K562 (cell line): ENCODE measurements around the gene CCR7. TPM values are rescaled to one million over a fixed set of nuclear protein-coding genes. Genes with fewer than 3 reads are reported as not detected.

Experiments
- ATF7 ChIP-seq: fragments of 450-650 bp; IDR thresholded peaks from 2 replicates; pipeline ENCODE4 v1.7.1; 2014; ENCODE audit warnings: mild to moderate bottlenecking, moderate library complexity
- CEBPG ChIP-seq, 3 experiments: fragments of 200-800 bp in 1 of 3; sonication (Bioruptor generic) in 1 of 3; sonication (generic) in 1 of 3; formaldehyde crosslinking in 1 of 3; IDR thresholded peaks in 2 of 3; conservative IDR thresholded peaks in 1 of 3; 2 replicates each; pipeline versions ENCODE4 v1.6.1 to v1.8.0; 2016 to 2022; ENCODE audit warnings: missing compliant biosample characterization in 2 of 3, missing genetic modification characterization in 2 of 3, mild to moderate bottlenecking in 1 of 3, missing genetic modification reagents in 1 of 3
- CHD2 ChIP-seq: IDR thresholded peaks from 2 replicates; pipeline ENCODE4 v1.6.1; 2011; ENCODE audit warnings: low read depth, low read length
- E2F6 ChIP-seq, 2 experiments: IDR thresholded peaks; 2 replicates each; pipeline ENCODE4 v1.6.1; 2011; ENCODE audit warnings: borderline replicate concordance in 1 of 2, control low read depth in 1 of 2, low read depth in 1 of 2, low read length in 1 of 2, mild to moderate bottlenecking in 1 of 2, mixed read lengths in 1 of 2, moderate library complexity in 1 of 2; ENCODE audit not compliant: insufficient read depth in 1 of 2, insufficient read length in 1 of 2, poor library complexity in 1 of 2, severe bottlenecking in 1 of 2; ENCODE audit errors: extremely low read depth in 1 of 2
- ETV1 ChIP-seq: fragments of 450-650 bp; conservative IDR thresholded peaks from 2 replicates; pipeline ENCODE4 v1.6.1; 2016; ENCODE audit warnings: missing genetic modification characterization, control low read depth, low read depth, missing compliant biosample characterization
- GABPB1 ChIP-seq: sonication (generic); formaldehyde crosslinking; IDR thresholded peaks from 2 replicates; pipeline ENCODE4 v1.8.0; 2022; ENCODE audit warnings: mild to moderate bottlenecking, missing genetic modification reagents
- HDAC8 ChIP-seq: fragments of 450-650 bp; IDR thresholded peaks from 2 replicates; pipeline ENCODE4 v1.6.1; 2016; ENCODE audit warnings: mild to moderate bottlenecking, missing genetic modification characterization, moderate library complexity, missing compliant biosample characterization
- IRF1 ChIP-seq: sonication (generic); formaldehyde crosslinking; IDR thresholded peaks from 2 replicates; pipeline ENCODE4 v1.8.0; 2022; ENCODE audit warnings: missing genetic modification reagents, mild to moderate bottlenecking, borderline replicate concordance
- LARP7 ChIP-seq: fragments of 450-650 bp; IDR thresholded peaks from 2 replicates; pipeline ENCODE4 v1.6.1; 2016
- MYC ChIP-seq, 2 experiments: fragments of 250-450 bp in 1 of 2; sonication (Bioruptor Pico) in 1 of 2; IDR thresholded peaks; 2 replicates each; pipeline versions ENCODE4 v1.5.1 to v1.6.1; 2012 to 2021; ENCODE audit warnings: low read depth in 2 of 2, borderline replicate concordance in 1 of 2, improper control_type of control experiment in 1 of 2, low read length in 1 of 2, mild to moderate bottlenecking in 1 of 2, moderate library complexity in 1 of 2
- NFIX ChIP-seq: fragments of 250-450 bp; sonication (Bioruptor Pico); IDR thresholded peaks from 2 replicates; pipeline ENCODE4 v1.4.0; 2020; ENCODE audit warnings: low read depth, mild to moderate bottlenecking, moderate library complexity
- NRF1 ChIP-seq, 2 experiments: fragments of 450-650 bp; IDR thresholded peaks in 1 of 2; conservative IDR thresholded peaks in 1 of 2; 2 replicates each; pipeline ENCODE4 v1.6.1; 2014; ENCODE audit warnings: mild to moderate bottlenecking in 2 of 2
- PCBP1 ChIP-seq: fragments of 200-400 bp; formaldehyde crosslinking; IDR thresholded peaks from 2 replicates; pipeline ENCODE4 v1.6.1; 2018; ENCODE audit warnings: mild to moderate bottlenecking, low read depth, low read length; ENCODE audit not compliant: poor library complexity, severe bottlenecking
- POLR3G ChIP-seq: IDR thresholded peaks from 2 replicates; pipeline ENCODE4 v1.6.1; 2011; ENCODE audit not compliant: insufficient read length, insufficient replicate concordance; ENCODE audit errors: extremely low read depth
- RAD21 ChIP-seq, 2 experiments: fragments of 250-450 bp in 1 of 2; fragments of 450-650 bp in 1 of 2; sonication (Bioruptor Pico) in 1 of 2; formaldehyde crosslinking in 1 of 2; IDR thresholded peaks in 1 of 2; conservative IDR thresholded peaks in 1 of 2; 2 replicates each; pipeline versions ENCODE4 v1.4.0 to v1.8.0; 2020 to 2022; ENCODE audit warnings: mild to moderate bottlenecking in 2 of 2, moderate library complexity in 1 of 2
- SMC3 ChIP-seq: conservative IDR thresholded peaks from 2 replicates; pipeline ENCODE4 v1.6.1; 2011; ENCODE audit warnings: low read depth, low read length, improper control_type of control experiment; ENCODE audit not compliant: insufficient read depth
- SREBF2 ChIP-seq: sonication (generic); formaldehyde crosslinking; IDR thresholded peaks from 2 replicates; pipeline ENCODE4 v1.4.0; 2020; ENCODE audit warnings: mild to moderate bottlenecking, missing genetic modification reagents
- SRSF1 ChIP-seq: fragments of 200-400 bp; formaldehyde crosslinking; IDR thresholded peaks from 2 replicates; pipeline ENCODE4 v1.6.1; 2017; ENCODE audit warnings: mild to moderate bottlenecking, low read depth, low read length, moderate library complexity
- ZNF197 ChIP-seq: fragments of 200-800 bp; sonication (Bioruptor generic); IDR thresholded peaks from 2 replicates; pipeline ENCODE4 v1.6.1; 2016; ENCODE audit warnings: low read depth, missing genetic modification characterization, missing compliant biosample characterization
- ZNF311 ChIP-seq: fragments of 250-450 bp; sonication (Bioruptor Pico); IDR thresholded peaks from 2 replicates; pipeline ENCODE4 v1.4.0; 2020; ENCODE audit warnings: mild to moderate bottlenecking, moderate library complexity
- ZNF584 ChIP-seq: fragments of 200-800 bp; sonication (Bioruptor generic); IDR thresholded peaks from 2 replicates; pipeline ENCODE4 v1.6.1; 2016; ENCODE audit warnings: low read depth, mild to moderate bottlenecking, missing genetic modification characterization, missing compliant biosample characterization
- ZNF695 ChIP-seq: fragments of 450-650 bp; formaldehyde crosslinking; IDR thresholded peaks from 2 replicates; pipeline ENCODE4 v1.4.0; 2020; ENCODE audit warnings: mild to moderate bottlenecking, moderate library complexity
- ZNF764 ChIP-seq: fragments of 250-450 bp; sonication (Bioruptor Pico); IDR thresholded peaks from 2 replicates; pipeline ENCODE4 v1.4.0; 2020; ENCODE audit warnings: low read depth, mild to moderate bottlenecking, moderate library complexity
- ZNF766 ChIP-seq: fragments of 200-800 bp; sonication (Bioruptor generic); conservative IDR thresholded peaks from 2 replicates; pipeline ENCODE4 v1.6.1; 2016; ENCODE audit warnings: missing genetic modification characterization, missing compliant biosample characterization
- polyA plus RNA-seq, 8 experiments: library from polyadenylated mRNA; depleted of rRNA in 4 of 8; stranded (reverse) in 5 of 8; unstranded in 3 of 8; fragments of >200 nt; fragmentation: Nextera tagmentation in 2 of 8; fragmentation: Illumina TruSeq in 1 of 8; extraction: Ambion mirVana in 2 of 8; extraction: Trizol in 1 of 8; gene quantifications; 2 replicates each; pipeline versions ENCODE4 v1.2.1 to v1.2.3, GENCODE V29; 2011 to 2014; ENCODE audit warnings: inconsistent platforms in 1 of 8, missing spikeins in 1 of 8
- total RNA-seq, 7 experiments: library from RNA; depleted of rRNA in 6 of 7; stranded (reverse); fragments of >200 nt in 6 of 7; fragmentation: Illumina TruSeq in 2 of 7; extraction: Trizol in 2 of 7; gene quantifications; 2 replicates each; pipeline versions ENCODE4 v1.2.1 to v1.2.3, GENCODE V29; 2011 to 2021; ENCODE audit warnings: low replicate concordance in 1 of 7

Gene CCR7
- total and polyA plus RNA-seq, 9 of the 15 experiments (the other 6 are each of a cell fraction or from before 2014, with no cell fraction given) = 0.14 to 1.4 (median 0.56) TPM

- TF ChIP-seq E2F6 (IDR thresholded peaks at IDR 0.05; ENCODE audit: borderline replicate concordance in 1 of 2, extremely low read depth in 1 of 2, insufficient read depth in 1 of 2, insufficient read length in 1 of 2, low read depth in 1 of 2, low read length in 1 of 2, poor library complexity in 1 of 2, severe bottlenecking in 1 of 2) = no peak
- no peak for TF ChIP-seq SREBF2 (CRISPR knock-in tag)
- no peak for TF ChIP-seq ZNF197 (CRISPR knock-in tag)
- TF ChIP-seq NRF1 (conservative IDR thresholded peaks at IDR 0.05 in 1 of 2, IDR thresholded peaks at IDR 0.05 in 1 of 2) = peak; percentile 33 to 58; a peak in 3 of 4 replicates
- TF ChIP-seq GABPB1 (CRISPR knock-in tag) = peak; percentile 72
- TF ChIP-seq NFIX (CRISPR knock-in tag) = no peak
- peak; percentile 57 for TF ChIP-seq ETV1
- TF ChIP-seq LARP7 = no peak
- no peak for TF ChIP-seq CHD2
- no peak for TF ChIP-seq ZNF584 (CRISPR knock-in tag)
- no peak for TF ChIP-seq PCBP1
- TF ChIP-seq IRF1 (CRISPR knock-in tag) = no peak
- TF ChIP-seq HDAC8 (tag) = no peak
- peak; percentile 88 to 97 for TF ChIP-seq RAD21 (CRISPR knock-in tag; conservative IDR thresholded peaks at IDR 0.05 in 1 of 2, IDR thresholded peaks at IDR 0.05 in 1 of 2)
- 0 out of 2 replicates have a peak, but pooled peaks have one; percentile 45 for TF ChIP-seq ATF7
- TF ChIP-seq SMC3 = peak; percentile 94
- peak; percentile 36; the same call in 1 of the 2 replicates for TF ChIP-seq MYC (IDR thresholded peaks at IDR 0.05; ENCODE audit: low read depth, low read length)
- TF ChIP-seq MYC (CRISPR knock-in tag; IDR thresholded peaks at IDR 0.05; ENCODE audit: borderline replicate concordance, low read depth) = no peak
- peak; percentile 52; the same call in 1 of the 2 replicates for TF ChIP-seq ZNF764 (CRISPR knock-in tag)
- TF ChIP-seq SRSF1 = no peak
- no peak for TF ChIP-seq POLR3G
- no peak for TF ChIP-seq ZNF766 (CRISPR knock-in tag)
- no peak for TF ChIP-seq ZNF311 (CRISPR knock-in tag)
- no peak for TF ChIP-seq ZNF695 (CRISPR knock-in tag)
- no peak for TF ChIP-seq CEBPG (CRISPR knock-in tag; IDR thresholded peaks at IDR 0.05)
- TF ChIP-seq CEBPG (tag; conservative IDR thresholded peaks at IDR 0.05 in 1 of 2, IDR thresholded peaks at IDR 0.05 in 1 of 2) = peak in 1 of 2 experiments; percentile 59; a peak in 2 of 4 replicates
Measured at GRCh38 chr17:40559954-40560591, 5.2 kb downstream of the CCR7 start (continued).
